ENCODE measurements around the gene ENGASE.

Gene ENGASE

DNA sequence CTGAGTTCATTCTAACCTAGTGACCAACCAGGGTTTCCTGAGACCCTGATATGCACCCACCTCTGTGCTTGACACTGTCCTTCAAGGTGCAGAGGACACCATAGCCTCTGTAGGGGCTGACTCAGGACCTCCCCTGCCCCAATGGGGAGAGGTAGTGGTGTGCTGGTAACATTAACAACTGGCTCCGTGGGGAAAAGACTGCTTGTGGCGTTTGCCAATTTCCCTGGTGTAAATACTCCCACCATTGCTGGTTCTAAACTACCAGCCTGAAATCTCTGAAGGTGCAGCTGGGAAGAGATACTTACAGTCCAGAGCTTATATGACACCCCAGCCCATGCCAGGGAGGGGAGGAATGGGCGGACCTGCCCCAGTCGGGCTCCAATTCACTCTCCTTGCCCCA is 54.9 kb downstream of the ENGASE start:
- TF ChIP-seq, protein P1, sequence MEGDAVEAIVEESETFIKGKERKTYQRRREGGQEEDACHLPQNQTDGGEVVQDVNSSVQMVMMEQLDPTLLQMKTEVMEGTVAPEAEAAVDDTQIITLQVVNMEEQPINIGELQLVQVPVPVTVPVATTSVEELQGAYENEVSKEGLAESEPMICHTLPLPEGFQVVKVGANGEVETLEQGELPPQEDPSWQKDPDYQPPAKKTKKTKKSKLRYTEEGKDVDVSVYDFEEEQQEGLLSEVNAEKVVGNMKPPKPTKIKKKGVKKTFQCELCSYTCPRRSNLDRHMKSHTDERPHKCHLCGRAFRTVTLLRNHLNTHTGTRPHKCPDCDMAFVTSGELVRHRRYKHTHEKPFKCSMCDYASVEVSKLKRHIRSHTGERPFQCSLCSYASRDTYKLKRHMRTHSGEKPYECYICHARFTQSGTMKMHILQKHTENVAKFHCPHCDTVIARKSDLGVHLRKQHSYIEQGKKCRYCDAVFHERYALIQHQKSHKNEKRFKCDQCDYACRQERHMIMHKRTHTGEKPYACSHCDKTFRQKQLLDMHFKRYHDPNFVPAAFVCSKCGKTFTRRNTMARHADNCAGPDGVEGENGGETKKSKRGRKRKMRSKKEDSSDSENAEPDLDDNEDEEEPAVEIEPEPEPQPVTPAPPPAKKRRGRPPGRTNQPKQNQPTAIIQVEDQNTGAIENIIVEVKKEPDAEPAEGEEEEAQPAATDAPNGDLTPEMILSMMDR (IDR thresholded peaks at IDR 0.05; ENCODE audit: low read depth, low read length): no peak
- no peak for DNase-seq (ENCODE audit: low read depth, low spot score)
- in situ Hi-C loops (cut with HindIII; ENCODE audit: low sequenced_read_pairs): no loop called here
- no peak overlapping the region for H3K4me3 ChIP-seq (ENCODE audit: low read depth, low read length)

DNA sequence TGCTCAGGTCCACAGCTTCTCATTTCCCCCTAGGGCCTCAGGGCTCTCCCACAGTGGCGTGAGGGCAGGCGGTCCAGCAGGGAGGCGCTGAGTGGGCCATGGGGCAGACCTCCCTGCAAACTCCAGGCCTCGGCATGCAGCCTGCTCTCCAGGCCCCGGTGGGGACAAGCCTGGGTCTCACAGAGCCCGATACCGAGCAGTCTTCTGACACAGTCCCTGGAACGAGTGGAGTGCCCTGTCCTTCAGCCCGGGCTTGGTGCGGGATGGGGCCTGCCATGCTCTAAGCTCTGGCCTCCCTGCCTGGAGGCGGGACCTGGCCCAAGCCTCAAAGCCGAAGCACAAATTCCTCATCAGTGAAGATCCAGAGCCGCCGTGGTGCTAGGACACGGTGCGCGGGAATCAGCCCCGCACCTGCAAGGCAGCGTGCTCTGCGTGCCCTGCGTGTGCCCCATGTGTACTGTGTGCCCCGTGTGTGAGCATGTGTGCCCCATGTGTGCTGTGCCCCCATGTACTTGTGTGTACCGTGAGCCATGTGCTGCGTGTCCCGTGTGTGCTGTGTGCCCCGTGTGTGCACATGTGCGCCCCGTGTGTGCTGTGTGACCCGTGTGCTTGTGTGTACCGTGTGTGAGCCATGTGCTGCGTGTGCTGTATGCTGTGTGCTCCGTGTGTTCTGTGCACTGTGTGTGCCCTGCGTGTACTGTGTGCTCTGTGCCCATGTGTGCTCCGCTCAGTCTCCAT is 56.1 kb downstream of the ENGASE start:
- TF ChIP-seq, protein P1 (IDR thresholded peaks at IDR 0.05; ENCODE audit: low read depth, low read length): no peak
- no peak for DNase-seq (ENCODE audit: low read depth, low spot score)
- no peak overlapping the region for H3K4me3 ChIP-seq (ENCODE audit: low read depth, low read length)
- in situ Hi-C loops (cut with HindIII; ENCODE audit: low sequenced_read_pairs): no loop called here

DNA sequence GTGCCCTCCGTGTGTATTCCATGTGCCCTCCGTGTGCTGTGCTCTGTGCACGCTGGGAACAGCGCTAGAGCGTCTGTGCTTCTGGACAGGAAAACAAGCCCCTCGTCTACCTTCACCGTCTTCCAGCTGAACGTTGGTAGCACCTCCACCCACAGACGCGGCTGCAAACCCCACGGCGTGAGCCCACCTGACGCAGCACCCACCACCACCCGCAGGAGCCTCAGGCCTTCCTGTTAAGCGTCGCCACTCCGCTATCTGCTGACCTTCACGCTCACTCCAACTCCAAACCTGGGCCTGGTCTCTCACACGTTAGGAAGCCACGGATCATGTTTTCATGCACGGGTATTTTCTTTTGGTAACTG is 56.6 kb downstream of the ENGASE start:
- TF ChIP-seq, protein P1 (IDR thresholded peaks at IDR 0.05; ENCODE audit: low read depth, low read length): no peak
- DNase-seq (ENCODE audit: low read depth, low spot score): no peak
- no peak overlapping the region for H3K4me3 ChIP-seq (ENCODE audit: low read depth, low read length)
- in situ Hi-C loops (cut with HindIII; ENCODE audit: low sequenced_read_pairs): no loop called here

DNA sequence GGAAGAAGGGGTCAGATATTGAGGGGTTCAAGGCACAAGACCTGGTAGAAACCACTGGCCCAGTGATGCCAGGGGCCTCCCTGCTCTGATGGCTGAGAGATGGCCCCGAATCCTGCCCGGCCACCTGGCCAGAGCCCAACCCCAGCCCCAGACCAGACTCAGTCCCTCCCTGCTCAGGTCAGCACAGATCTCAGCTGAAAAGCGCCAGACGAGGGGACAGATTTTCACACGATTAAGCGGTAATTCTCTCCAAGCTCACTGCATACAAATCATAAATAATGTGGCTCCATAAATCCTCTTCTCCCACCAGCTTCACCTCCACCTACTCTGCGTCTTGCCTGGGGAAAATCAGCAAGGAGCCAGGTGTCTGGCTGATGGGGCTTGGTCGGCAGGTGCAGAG is 57.1 kb downstream of the ENGASE start:
- in situ Hi-C loops (cut with HindIII; ENCODE audit: low sequenced_read_pairs): no loop called here
- TF ChIP-seq, protein P1 (IDR thresholded peaks at IDR 0.05; ENCODE audit: low read depth, low read length): no peak
- no peak for DNase-seq (ENCODE audit: low read depth, low spot score)
- no peak overlapping the region for H3K4me3 ChIP-seq (ENCODE audit: low read depth, low read length)

DNA sequence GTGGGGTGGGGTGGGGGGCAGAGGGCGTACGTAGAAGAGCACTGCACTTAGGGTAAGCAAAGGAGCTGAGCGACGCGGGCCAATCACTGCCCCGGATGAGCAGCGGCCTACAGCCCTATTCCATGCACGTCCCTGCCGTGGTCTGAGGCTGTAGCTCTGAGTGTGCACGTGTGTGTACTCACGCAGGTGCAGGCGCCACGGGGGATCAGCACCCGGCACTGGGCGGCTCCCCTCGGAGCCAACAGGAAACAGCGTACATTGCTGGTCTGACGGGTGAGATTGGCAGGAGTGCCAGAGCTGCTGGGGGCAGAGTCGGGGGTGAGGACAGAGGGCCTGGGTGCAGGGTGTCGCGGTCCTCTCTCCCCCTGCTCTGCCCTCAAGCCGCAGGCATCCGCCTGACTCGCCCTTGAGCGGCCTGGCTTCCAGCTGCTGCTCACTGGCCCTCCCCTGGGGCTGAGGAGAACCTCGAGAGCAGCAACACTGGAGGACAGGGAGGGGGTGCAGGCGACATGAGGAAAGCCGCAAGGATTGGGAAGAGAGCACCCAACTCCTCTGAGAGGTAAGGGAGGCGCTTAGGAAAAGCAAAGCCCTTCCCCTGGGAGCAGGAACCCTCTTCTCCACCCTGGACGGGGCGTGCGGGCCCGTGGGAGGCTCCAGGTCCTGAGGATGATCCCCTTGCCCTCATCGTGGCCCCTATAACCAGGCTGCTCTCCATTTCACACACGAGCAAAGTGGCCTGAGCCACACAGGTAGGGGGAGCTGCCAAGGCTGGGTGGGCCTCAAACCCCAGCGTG is 57.8 kb downstream of the ENGASE start:
- in situ Hi-C loops (cut with HindIII; ENCODE audit: low sequenced_read_pairs): no loop called here
- TF ChIP-seq, protein P1 (IDR thresholded peaks at IDR 0.05; ENCODE audit: low read depth, low read length): no peak
- H3K4me3 ChIP-seq (ENCODE audit: low read depth, low read length): no peak overlapping the region
- no peak for DNase-seq (ENCODE audit: low read depth, low spot score)

DNA sequence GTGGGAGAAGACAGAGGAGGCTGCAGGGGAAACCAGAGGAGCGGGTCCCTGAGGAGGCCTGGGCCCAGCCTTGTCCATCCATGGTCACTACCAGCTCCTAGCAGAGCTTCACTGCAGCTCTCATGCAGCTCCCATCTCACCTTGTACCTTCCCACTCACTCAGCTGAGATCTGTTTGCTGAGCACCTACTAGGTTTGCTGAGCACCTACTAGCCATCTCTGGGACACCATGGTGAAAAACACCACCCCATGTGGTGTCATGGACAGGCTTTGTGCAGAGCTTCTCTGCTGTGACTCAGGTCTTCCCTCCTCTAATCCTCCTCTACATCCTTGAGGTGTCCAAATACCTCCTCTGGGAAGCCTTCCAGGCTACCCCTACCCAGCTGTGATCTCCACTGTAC is 58.6 kb downstream of the ENGASE start:
- no peak for DNase-seq (ENCODE audit: low read depth, low spot score)
- TF ChIP-seq, protein P1 (IDR thresholded peaks at IDR 0.05; ENCODE audit: low read depth, low read length): no peak
- in situ Hi-C loops (cut with HindIII; ENCODE audit: low sequenced_read_pairs): no loop called here
- no peak overlapping the region for H3K4me3 ChIP-seq (ENCODE audit: low read depth, low read length)
